Endothelial cell of umbilical vein (primary cell): ENCODE results near the gene DIPK2B. TPM values are rescaled to one million over a fixed set of nuclear protein-coding genes. Genes with fewer than 3 reads are reported as not detected.

Source experiments
- BruUV-seq: library from RNA; stranded (reverse); fragments of 400-500 nt; replicated peaks from 2 replicates; lab custom pipeline; 2021; lab: Mats Ljungman, UMichigan
- CTCF ChIA-PET: fragments of 300-600, 350-600 bp; sonication (Branson Sonifier 250); formaldehyde crosslinking; loops from one replicate; lab custom pipeline; 2021; ENCODE audit warnings: antibody characterized with exemption, inconsistent platforms; lab: Charles Lee
- POLR2A ChIA-PET: fragments of 300-600, 350-600 bp; sonication (Branson Sonifier 250); formaldehyde crosslinking; loops from one replicate; lab custom pipeline; 2021; ENCODE audit warnings: antibody characterized with exemption, inconsistent platforms; lab: Charles Lee
- DNase-seq: peaks from one replicate; pipeline ENCODE4 v3.0.0-alpha.2; 2011; ENCODE audit warnings: low read depth, low spot score
- FAIRE-seq: peaks from 2 replicates; lab custom pipeline; 2011; peaks lifted over from hg19 to GRCh38; lab: Jason Lieb, UNC
- H2AFZ ChIP-seq: 2 replicates; pipeline ENCODE4 v1.6.0; 2012; ENCODE audit warnings: low read depth, low read length, control low read depth, inconsistent platforms
- H3K27ac ChIP-seq: 2 replicates; pipeline ENCODE4 v1.5.1; 2011; ENCODE audit warnings: low read depth, mild to moderate bottlenecking, control low read depth, low read length, moderate library complexity; ENCODE audit not compliant: insufficient read depth
- H3K27me3 ChIP-seq, 2 experiments: 2 replicates each; pipeline versions ENCODE4 v1.6.0 to v1.6.1; 2011; ENCODE audit warnings: low read length in 2 of 2, mixed read lengths in 1 of 2; ENCODE audit not compliant: control insufficient read depth in 2 of 2, insufficient read depth in 2 of 2
- H3K36me3 ChIP-seq, 2 experiments: 2 replicates in 1 of 2; 3 replicates in 1 of 2; pipeline ENCODE4 v1.5.1; 2011; ENCODE audit warnings: low read length in 2 of 2, mild to moderate bottlenecking in 1 of 2, moderate library complexity in 1 of 2; ENCODE audit not compliant: control insufficient read depth in 2 of 2, insufficient read depth in 2 of 2; ENCODE audit errors: extremely low read depth in 1 of 2
- H3K4me1 ChIP-seq: 3 replicates; pipeline ENCODE4 v1.5.1; 2011; ENCODE audit warnings: mild to moderate bottlenecking, low read length; ENCODE audit not compliant: control insufficient read depth, insufficient read depth; ENCODE audit errors: extremely low read depth
- H3K4me2 ChIP-seq: 2 replicates; pipeline ENCODE4 v1.6.1; 2011; ENCODE audit warnings: low read length, control low read depth, mixed read lengths; ENCODE audit not compliant: insufficient read depth
- H3K4me3 ChIP-seq, 3 experiments: fragments of 200-600 bp in 1 of 3; sonication (generic), shearing (Covaris generic) in 1 of 3; replicated peaks in 1 of 3; 2 replicates each; pipeline ENCODE4 v1.5.1; 2011 to 2016; ENCODE audit warnings: control low read depth in 3 of 3, low read length in 3 of 3, mild to moderate bottlenecking in 2 of 3, inconsistent platforms in 1 of 3, low read depth in 1 of 3, moderate library complexity in 1 of 3; ENCODE audit not compliant: insufficient read depth in 1 of 3
- H3K79me2 ChIP-seq: 2 replicates; pipeline ENCODE4 v1.6.0; 2012; ENCODE audit warnings: low read length, inconsistent platforms; ENCODE audit not compliant: control insufficient read depth, insufficient read depth
- H3K9ac ChIP-seq: replicated peaks from 2 replicates; pipeline ENCODE3; 2011; ENCODE audit warnings: low read length, control low read depth; ENCODE audit not compliant: insufficient read depth; ENCODE audit errors: extremely low read depth
- H3K9me1 ChIP-seq: replicated peaks from 3 replicates; pipeline ENCODE4 v1.6.0; 2011; ENCODE audit warnings: mild to moderate bottlenecking, low read length; ENCODE audit not compliant: control insufficient read depth, insufficient read depth; ENCODE audit errors: extremely low read depth
- H3K9me3 ChIP-seq: replicated peaks from 2 replicates; pipeline ENCODE4 v1.5.1; 2012; ENCODE audit warnings: low read length, inconsistent platforms; ENCODE audit not compliant: control insufficient read depth, insufficient read depth
- H4K20me1 ChIP-seq: replicated peaks from 2 replicates; pipeline ENCODE3; 2011; ENCODE audit warnings: mild to moderate bottlenecking, low read length; ENCODE audit not compliant: control insufficient read depth, insufficient read depth; ENCODE audit errors: extremely low read depth
- CTCF ChIP-seq, 2 donors: IDR thresholded peaks; 1 replicate in 1 of 2; 2 replicates in 1 of 2; pipeline ENCODE4 v1.5.1; 2011; ENCODE audit warnings: low read length in 2 of 2, mild to moderate bottlenecking in 2 of 2, moderate library complexity in 2 of 2, control low read depth in 1 of 2, inconsistent platforms in 1 of 2, low read depth in 1 of 2; ENCODE audit not compliant: insufficient read depth in 1 of 2; ENCODE audit errors: extremely low read depth in 1 of 2
- EZH2 ChIP-seq: IDR thresholded peaks from 2 replicates; pipeline ENCODE4 v1.6.1; 2012; ENCODE audit warnings: borderline replicate concordance, low read depth, mild to moderate bottlenecking, moderate library complexity, low read length, inconsistent platforms; ENCODE audit not compliant: severe bottlenecking
- FOS ChIP-seq: IDR thresholded peaks from 2 replicates; pipeline ENCODE4 v1.6.1; 2011; ENCODE audit warnings: mild to moderate bottlenecking, low read length, moderate library complexity, borderline replicate concordance; ENCODE audit not compliant: insufficient read depth
- GATA2 ChIP-seq: IDR thresholded peaks from 2 replicates; pipeline ENCODE4 v1.7.0; 2011; ENCODE audit warnings: low read depth, mild to moderate bottlenecking, moderate library complexity, mixed read lengths, low read length; ENCODE audit not compliant: insufficient read length, insufficient read depth
- JUN ChIP-seq: IDR thresholded peaks from 2 replicates; pipeline ENCODE4 v1.6.1; 2011; ENCODE audit warnings: borderline replicate concordance, low read depth; ENCODE audit not compliant: insufficient read length, insufficient read depth
- MAX ChIP-seq: IDR thresholded peaks from 2 replicates; pipeline ENCODE4 v1.6.1; 2011; ENCODE audit not compliant: insufficient read depth, insufficient read length
- MYC ChIP-seq: IDR thresholded peaks from one replicate; pipeline ENCODE4 v1.6.1; 2011; ENCODE audit warnings: mild to moderate bottlenecking, low read depth, low read length
- POLR2A ChIP-seq: IDR thresholded peaks from 2 replicates; pipeline ENCODE4 v1.6.1; 2012; ENCODE audit warnings: low read depth, mild to moderate bottlenecking, control low read depth, low read length
- POLR2AphosphoS5 ChIP-seq: IDR thresholded peaks from 2 replicates; pipeline ENCODE4 v1.6.1; 2012; ENCODE audit warnings: low read depth, mild to moderate bottlenecking, control low read depth, low read length, moderate library complexity; ENCODE audit not compliant: insufficient read depth
- dilution Hi-C: fragments of 300-500 bp; cut with MboI; formaldehyde crosslinking; loops from one replicate; pipeline ENCODE4 v1.15.0; 2019; ENCODE audit warnings: low sequenced_read_pairs; ENCODE audit not compliant: extremely low pct_ligation_motif_present
- intact Hi-C: fragments of 100-400 bp; cut with micrococcal nuclease; formaldehyde crosslinking; loops from one replicate; pipeline ENCODE4 v1.10.0; 2022
- polyA plus RNA-seq, 4 experiments: library from polyadenylated mRNA; depleted of rRNA in 3 of 4; stranded (reverse) in 3 of 4; unstranded in 1 of 4; fragments of >200 nt; gene quantifications; 2 replicates each; pipeline versions ENCODE4 v1.2.1 to v1.2.3, GENCODE V29; 2011 to 2012; ENCODE audit warnings: missing spikeins in 1 of 4
- total RNA-seq: library from RNA; stranded (reverse); gene quantifications from 2 replicates; pipeline ENCODE4 v1.2.3, GENCODE V29; 2021

DIPK2B gene
- total and polyA plus RNA-seq, 2 donors (not counting 3 experiments of a cell fraction or from before 2014, with no cell fraction given): 46.0 to 106 TPM

GRCh38 chrX:45187731-45188130, 12.9 kb downstream of the DIPK2B start:
- dilution Hi-C loops: no loop called here
- H3K27ac ChIP-seq: peak overlapping the region; percentile 62
- DNase-seq: peak; percentile 51

More at GRCh38 chrX:45187731-45188130, 12.9 kb downstream of the DIPK2B start:
- FAIRE-seq: no peak
- peaks cover 0 to 4% of the 10 kb centered on the region in 2 experiments for H3K36me3 ChIP-seq
- H3K4me1 ChIP-seq: peaks cover 9% of the 10 kb centered on the region
- ChIA-PET CTCF (interaction anchor here (0.8 to 2.4 kb wide), 9 partner anchors 9 to 1229 kb away, joined by 3 to 10 read pairs (median 6); partner anchors contain the start of gene DIPK2B), POLR2A (interaction anchor here (0.6 kb wide), 1 partner anchor 315 kb away, joined by 3 read pairs; the partner anchor contains the start of gene KDM6A)
- no peaks in the 10 kb centered on the region for H3K9me1 ChIP-seq
- H3K79me2 ChIP-seq: no peaks in the 10 kb centered on the region
- H3K4me2 ChIP-seq: peak overlapping the region; percentile 75
- no peak for TF ChIP-seq POLR2A
- TF ChIP-seq MAX: no peak
- no peak for TF ChIP-seq CTCF (IDR thresholded peaks at IDR 0.05; ENCODE audit: extremely low read depth in 1 of 2, insufficient read depth in 1 of 2, low read depth in 1 of 2, low read length in 2 of 2)
- no peak for TF ChIP-seq EZH2
- no peak for TF ChIP-seq MYC
- TF ChIP-seq GATA2: no peak
- TF ChIP-seq POLR2AphosphoS5: no peak
- no peak for TF ChIP-seq JUN
- TF ChIP-seq FOS: no peak
- no peaks in the 10 kb centered on the region for H3K9me3 ChIP-seq
- no TSS peak for BruUV-seq
- peak overlapping the region; percentile 12 for H2AFZ ChIP-seq
- H3K4me3 ChIP-seq: peak overlapping the region in 1 of 3 experiments; percentile 27
- H3K9ac ChIP-seq: peak overlapping the region; percentile 25
- H3K27me3 ChIP-seq: no peaks in the 10 kb centered on the region
- no peaks in the 10 kb centered on the region for H4K20me1 ChIP-seq
- intact Hi-C loops: loop anchor here (1.0 to 10.0 kb wide), 4 partner anchors 11 to 1229 kb away; partner anchors contain the start of gene KDM6A
